Type B pancreatic cell (in vitro differentiated cells): ENCODE results near the gene TRIO. TPM values are rescaled to one million over a fixed set of nuclear protein-coding genes. Genes with fewer than 3 reads are reported as not detected.

ENCODE experiments used
- DNase-seq: peaks from one replicate; pipeline ENCODE4 v3.0.0; 2021; ENCODE audit warnings: mixed read lengths; ENCODE audit not compliant: unreplicated experiment; ENCODE audit errors: extremely low spot score
- H3K27ac Mint-ChIP-seq: 2 replicates; pipeline ENCODE4 v1.8.0; 2021; ENCODE audit warnings: mild to moderate bottlenecking, mixed read lengths
- H3K27me3 Mint-ChIP-seq: 2 replicates; pipeline ENCODE4 v1.8.0; 2021; ENCODE audit warnings: mixed read lengths
- H3K36me3 Mint-ChIP-seq: 2 replicates; pipeline ENCODE4 v1.8.0; 2021; ENCODE audit warnings: mixed read lengths
- H3K4me1 Mint-ChIP-seq: one replicate; pipeline ENCODE4 v1.8.0; 2021; ENCODE audit warnings: mixed read lengths; ENCODE audit not compliant: unreplicated experiment
- H3K4me3 Mint-ChIP-seq: 2 replicates; pipeline ENCODE4 v1.8.0; 2021; ENCODE audit warnings: mild to moderate bottlenecking, mixed read lengths
- H3K9me3 Mint-ChIP-seq: 2 replicates; pipeline ENCODE4 v1.8.0; 2021; ENCODE audit warnings: mixed read lengths
- total RNA-seq: library from RNA; stranded (reverse); gene quantifications from 2 replicates; pipeline ENCODE4 v1.2.1, GENCODE V29; 2021; ENCODE audit warnings: low replicate concordance
- TF ChIP-seq, protein P1 (sequence below): fragments of 200-600 bp; sonication (generic); conservative IDR thresholded peaks from 2 replicates; pipeline ENCODE4 v1.5.0; 2021; ENCODE audit warnings: antibody characterized with exemption, mild to moderate bottlenecking

The TRIO gene
- total RNA-seq, 1 donor from 2014 or later, result 145 TPM

DNA sequence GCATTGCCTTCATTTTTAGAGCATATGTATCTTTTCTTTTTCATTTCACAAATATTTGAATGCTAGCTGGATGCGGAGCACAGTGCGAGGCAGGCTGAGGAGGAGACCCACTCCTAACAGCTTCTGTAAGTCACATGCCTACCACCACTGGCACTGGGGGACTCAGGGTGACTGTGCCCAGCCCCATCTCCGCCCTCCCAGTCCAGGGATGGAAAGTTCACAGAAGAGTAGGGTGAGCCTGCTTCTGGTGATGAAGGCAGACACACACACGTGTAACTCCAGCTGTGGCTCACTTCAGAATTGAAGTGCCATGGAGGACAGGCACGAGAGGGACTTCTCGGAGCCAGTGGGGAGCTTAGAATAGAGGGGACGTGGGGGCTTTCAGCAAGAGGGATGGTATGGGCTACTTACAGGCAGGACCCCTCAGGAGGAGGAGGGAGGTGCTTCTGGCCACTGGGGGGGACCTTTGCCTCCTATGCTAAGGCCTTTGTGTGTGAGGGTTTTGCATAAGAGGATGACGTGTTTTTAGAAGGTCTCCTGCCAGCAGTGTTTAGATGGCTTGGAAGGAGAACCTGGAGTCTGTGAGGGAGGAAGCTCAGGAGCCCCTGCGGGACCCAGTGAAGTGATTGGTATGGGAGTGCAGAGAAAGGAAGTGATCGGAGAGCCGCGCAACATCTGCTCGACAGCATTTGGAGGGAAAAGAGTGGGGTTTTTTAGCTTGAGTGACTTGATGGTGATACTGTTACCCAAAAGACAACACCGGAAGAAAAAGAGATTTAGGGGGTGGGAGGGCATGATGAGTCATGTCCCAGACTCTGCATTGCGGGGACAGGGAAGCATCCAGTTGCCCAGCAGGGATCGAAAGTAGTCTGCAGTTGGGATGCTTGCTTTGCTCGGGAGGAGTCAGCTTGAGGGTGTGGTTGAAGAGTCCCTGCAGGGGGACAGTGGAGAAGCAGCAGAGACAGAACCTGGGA lies 274.9 kb downstream of the TRIO start:
- Mint-ChIP-seq H3K36me3 (peaks cover 44% of the 10 kb centered on the region), H3K9me3 (no peaks in the 10 kb centered on the region), H3K4me3 (no peak overlapping the region), H3K27me3 (no peaks in the 10 kb centered on the region), H3K27ac (no peak overlapping the region), H3K4me1 (peaks cover 44% of the 10 kb centered on the region)
- DNase-seq, result no peak
- TF ChIP-seq, protein P1, sequence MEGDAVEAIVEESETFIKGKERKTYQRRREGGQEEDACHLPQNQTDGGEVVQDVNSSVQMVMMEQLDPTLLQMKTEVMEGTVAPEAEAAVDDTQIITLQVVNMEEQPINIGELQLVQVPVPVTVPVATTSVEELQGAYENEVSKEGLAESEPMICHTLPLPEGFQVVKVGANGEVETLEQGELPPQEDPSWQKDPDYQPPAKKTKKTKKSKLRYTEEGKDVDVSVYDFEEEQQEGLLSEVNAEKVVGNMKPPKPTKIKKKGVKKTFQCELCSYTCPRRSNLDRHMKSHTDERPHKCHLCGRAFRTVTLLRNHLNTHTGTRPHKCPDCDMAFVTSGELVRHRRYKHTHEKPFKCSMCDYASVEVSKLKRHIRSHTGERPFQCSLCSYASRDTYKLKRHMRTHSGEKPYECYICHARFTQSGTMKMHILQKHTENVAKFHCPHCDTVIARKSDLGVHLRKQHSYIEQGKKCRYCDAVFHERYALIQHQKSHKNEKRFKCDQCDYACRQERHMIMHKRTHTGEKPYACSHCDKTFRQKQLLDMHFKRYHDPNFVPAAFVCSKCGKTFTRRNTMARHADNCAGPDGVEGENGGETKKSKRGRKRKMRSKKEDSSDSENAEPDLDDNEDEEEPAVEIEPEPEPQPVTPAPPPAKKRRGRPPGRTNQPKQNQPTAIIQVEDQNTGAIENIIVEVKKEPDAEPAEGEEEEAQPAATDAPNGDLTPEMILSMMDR, result no peak

DNA sequence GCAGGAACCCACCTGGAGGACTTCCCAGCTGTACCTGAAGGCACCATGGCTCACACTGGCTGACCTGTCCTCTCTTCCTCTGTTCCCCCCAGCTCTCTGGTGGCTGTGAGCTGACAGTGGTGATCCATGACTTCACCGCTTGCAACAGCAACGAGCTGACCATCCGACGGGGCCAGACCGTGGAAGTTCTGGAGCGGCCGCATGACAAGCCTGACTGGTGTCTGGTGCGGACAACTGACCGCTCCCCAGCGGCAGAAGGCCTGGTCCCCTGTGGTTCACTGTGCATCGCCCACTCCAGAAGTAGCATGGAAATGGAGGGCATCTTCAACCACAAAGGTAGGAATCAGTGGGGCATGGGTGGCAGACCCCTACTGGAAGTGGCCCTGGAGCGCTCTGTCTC lies 276.5 kb downstream of the TRIO start:
- DNase-seq, result no peak
- H3K27ac Mint-ChIP-seq, result no peak overlapping the region
- H3K9me3 Mint-ChIP-seq, result no peaks in the 10 kb centered on the region
- H3K4me3 Mint-ChIP-seq, result no peak overlapping the region
- peaks cover 38% of the 10 kb centered on the region for H3K36me3 Mint-ChIP-seq
- peaks cover 42% of the 10 kb centered on the region for H3K4me1 Mint-ChIP-seq
- no peaks in the 10 kb centered on the region for H3K27me3 Mint-ChIP-seq
- TF ChIP-seq, protein P1, result no peak

- Mint-ChIP-seq H3K4me3 (no peak overlapping the region), H3K27me3 (no peaks in the 10 kb centered on the region), H3K36me3 (peaks cover 39% of the 10 kb centered on the region), H3K9me3 (no peaks in the 10 kb centered on the region), H3K27ac (no peak overlapping the region), H3K4me1 (peaks cover 37% of the 10 kb centered on the region)
- TF ChIP-seq, protein P1, result no peak
- DNase-seq, result no peak
Observed at GRCh38 chr5:14420101-14420811, 277.1 kb downstream of the TRIO start.

GRCh38 chr5:14421851-14422250 lies 278.7 kb downstream of the TRIO start:
- H3K36me3 Mint-ChIP-seq, result peaks cover 49% of the 10 kb centered on the region
- H3K4me1 Mint-ChIP-seq, result peaks cover 39% of the 10 kb centered on the region
- no peak overlapping the region for H3K27ac Mint-ChIP-seq
- TF ChIP-seq, protein P1, result no peak
- no peaks in the 10 kb centered on the region for H3K27me3 Mint-ChIP-seq
- no peaks in the 10 kb centered on the region for H3K9me3 Mint-ChIP-seq
- DNase-seq, result no peak
- H3K4me3 Mint-ChIP-seq, result no peak overlapping the region

DNA sequence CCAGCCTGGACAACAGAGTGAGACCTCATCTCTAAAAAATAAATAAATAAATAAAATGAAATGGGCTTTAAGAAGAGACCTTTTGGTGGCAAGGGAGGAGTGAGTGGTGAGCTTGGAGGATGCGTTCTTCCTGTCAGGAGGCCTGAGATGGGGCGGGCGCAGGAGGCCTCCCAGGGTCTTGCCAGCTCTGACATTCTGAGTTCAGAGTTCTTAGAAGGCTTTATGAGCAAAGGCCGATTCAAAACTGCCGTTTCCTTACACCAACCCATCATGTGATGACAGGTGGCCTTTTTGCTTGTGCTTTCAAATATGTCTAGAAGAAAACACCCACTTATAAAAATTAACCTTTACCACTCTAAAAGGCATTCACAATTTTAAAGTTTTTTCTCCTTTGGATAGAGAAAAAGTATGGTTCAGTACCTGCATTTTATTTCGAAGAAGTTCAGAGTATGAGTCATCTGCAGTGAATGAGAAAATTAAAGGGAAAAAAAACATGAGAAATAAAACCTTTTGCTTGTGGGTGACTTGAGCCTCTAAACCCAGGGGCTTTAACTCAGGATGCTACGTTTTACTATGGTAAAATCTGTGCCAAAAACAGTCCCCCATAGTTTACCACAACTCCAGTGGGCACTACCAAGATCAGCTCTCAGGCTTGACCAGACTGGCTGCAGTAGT lies 281.0 kb downstream of the TRIO start:
- no peak overlapping the region for H3K27ac Mint-ChIP-seq
- H3K27me3 Mint-ChIP-seq, result no peaks in the 10 kb centered on the region
- peaks cover 35% of the 10 kb centered on the region for H3K36me3 Mint-ChIP-seq
- H3K4me3 Mint-ChIP-seq, result no peak overlapping the region
- H3K4me1 Mint-ChIP-seq, result peaks cover 26% of the 10 kb centered on the region
- no peaks in the 10 kb centered on the region for H3K9me3 Mint-ChIP-seq
- TF ChIP-seq, protein P1, result no peak
- DNase-seq, result no peak
